H4 (cell line): ENCODE measurements around the gene RERE. TPM values are rescaled to one million over a fixed set of nuclear protein-coding genes. Genes with fewer than 3 reads are reported as not detected.
"Not testable (repeated sequence)": the region's sequence is repeated elsewhere in the genome, so short reads cannot be mapped to it uniquely, and the experiment has no call there.

Experiments
- DNase-seq: peaks from one replicate; pipeline ENCODE4 v3.0.0-alpha.2; 2015; ENCODE audit warnings: low spot score
- total RNA-seq: library from RNA; depleted of rRNA; stranded (reverse); fragments of >200 nt; shearing (Covaris generic); gene quantifications from 2 replicates; pipeline ENCODE4 v1.2.3, GENCODE V29; 2014

The RERE gene
- total RNA-seq, 1 experiment from 2014 or later: 19.1 TPM

GRCh38 chr1:8642114-8642513 lies 175.3 kb downstream of the RERE start:
- DNase-seq: no peak

- no peak for DNase-seq
Observed at GRCh38 chr1:8641377-8641997, 176.0 kb downstream of the RERE start.

GRCh38 chr1:8640950-8641349 lies 176.5 kb downstream of the RERE start:
- DNase-seq: no peak

- DNase-seq: no peak
Observed at GRCh38 chr1:8639148-8639547, 178.3 kb downstream of the RERE start.

- no peak for DNase-seq
Observed at GRCh38 chr1:8633741-8634501, 183.5 kb downstream of the RERE start.

- DNase-seq: no peak
Observed at GRCh38 chr1:8632102-8632501, 185.3 kb downstream of the RERE start.

GRCh38 chr1:8631163-8631562 lies 186.3 kb downstream of the RERE start:
- DNase-seq: no peak

GRCh38 chr1:8629241-8630091 lies 188.0 kb downstream of the RERE start:
- DNase-seq: peak; percentile 8

GRCh38 chr1:8628606-8629005 lies 188.8 kb downstream of the RERE start:
- DNase-seq: no peak

GRCh38 chr1:8627728-8628127 lies 189.7 kb downstream of the RERE start:
- no peak for DNase-seq

GRCh38 chr1:8625981-8626898 lies 191.2 kb downstream of the RERE start:
- DNase-seq: peak; percentile 49

- DNase-seq: no peak
Observed at GRCh38 chr1:8625491-8625890, 191.9 kb downstream of the RERE start.

GRCh38 chr1:8623651-8624192 lies 193.7 kb downstream of the RERE start:
- DNase-seq: not testable (repeated sequence)

GRCh38 chr1:8621785-8622348 lies 195.6 kb downstream of the RERE start:
- not testable (repeated sequence) for DNase-seq

- not testable (repeated sequence) for DNase-seq
Observed at GRCh38 chr1:8621034-8621582, 196.3 kb downstream of the RERE start.

GRCh38 chr1:8619917-8620502 lies 197.4 kb downstream of the RERE start:
- not testable (repeated sequence) for DNase-seq

GRCh38 chr1:8619419-8619818 lies 198.0 kb downstream of the RERE start:
- not testable (repeated sequence) for DNase-seq

- peak; percentile 69 for DNase-seq
Observed at GRCh38 chr1:8616791-8617190, 200.6 kb downstream of the RERE start.

GRCh38 chr1:8611634-8612515 lies 205.6 kb downstream of the RERE start:
- not testable (repeated sequence) for DNase-seq
